Kidney (tissue), 14 donors: ENCODE measurements around the gene ZC3H12D. TPM values are rescaled to one million over a fixed set of nuclear protein-coding genes. Genes with fewer than 3 reads are reported as not detected.

Source experiments
- DNase-seq, 5 donors: peaks; one replicate each; pipeline ENCODE4 v3.0.0-alpha.2; 2013 to 2020
- FAIRE-seq: peaks from 2 replicates; lab custom pipeline; 2012; peaks lifted over from hg19 to GRCh38; lab: Jason Lieb, UNC
- H3K27ac ChIP-seq, 2 donors: one replicate each; pipeline ENCODE4 v1.7.0; 2013; ENCODE audit warnings: low read depth in 2 of 2, low read length in 2 of 2, inconsistent platforms in 1 of 2
- H3K27me3 ChIP-seq: one replicate; pipeline ENCODE4 v1.7.1; 2013; ENCODE audit warnings: low read length, inconsistent platforms; ENCODE audit not compliant: control insufficient read depth, insufficient read depth
- H3K36me3 ChIP-seq, 3 donors: one replicate each; pipeline versions ENCODE4 v1.7.0 to v1.7.1; 2013; ENCODE audit warnings: low read length in 3 of 3, control low read depth in 1 of 3, inconsistent platforms in 1 of 3; ENCODE audit not compliant: insufficient read depth in 3 of 3, control insufficient read depth in 2 of 3
- H3K4me1 ChIP-seq, 3 donors: one replicate each; pipeline versions ENCODE4 v1.7.0 to v1.7.1; 2013; ENCODE audit warnings: low read length in 3 of 3, inconsistent platforms in 1 of 3, low read depth in 1 of 3; ENCODE audit not compliant: control insufficient read depth in 2 of 3, insufficient read depth in 2 of 3
- H3K4me3 ChIP-seq, 3 donors: one replicate each; pipeline versions ENCODE4 v1.7.0 to v1.8.1; 2013; ENCODE audit warnings: low read length in 3 of 3, control low read depth in 1 of 3, inconsistent platforms in 1 of 3
- H3K9ac ChIP-seq, 3 donors: one replicate each; pipeline versions ENCODE4 v1.7.0 to v1.7.1; 2013; ENCODE audit warnings: low read length in 3 of 3, control low read depth in 1 of 3, inconsistent platforms in 1 of 3
- H3K9me3 ChIP-seq, 3 donors: one replicate each; pipeline versions ENCODE4 v1.7.0 to v1.7.1; 2013; ENCODE audit warnings: low read length in 3 of 3, control low read depth in 1 of 3, inconsistent platforms in 1 of 3; ENCODE audit not compliant: control insufficient read depth in 2 of 3, insufficient read depth in 1 of 3
- CTCF ChIP-seq: IDR thresholded peaks from 3 replicates; pipeline ENCODE4 v1.5.1; 2012; ENCODE audit warnings: mild to moderate bottlenecking, moderate library complexity, borderline replicate concordance; ENCODE audit not compliant: insufficient read depth; ENCODE audit errors: extremely low read depth
- intact Hi-C: fragments of 100-400 bp; cut with DNase I; formaldehyde crosslinking; loops from one replicate; pipeline ENCODE4 v1.11.1; 2022
- polyA plus RNA-seq: library from polyadenylated mRNA; stranded (reverse); fragments of 350-450 nt; fragmentation: Illumina TruSeq; extraction: RNeasy Lipid Tissue Mini Kit (QIAGEN cat#74804); gene quantifications from one replicate; pipeline ENCODE4 v1.2.3, GENCODE V29; 2014; ENCODE audit warnings: low read depth, low replicate concordance; ENCODE audit not compliant: insufficient read depth
- total RNA-seq: library from RNA; stranded (reverse); fragmentation: NEBNext Ultra II Directional; extraction: Animal tissue kit (Norgen Biotek cat#: 25700); gene quantifications from one replicate; pipeline ENCODE4 v1.2.1, GENCODE V29; 2021
- donor health status: control.
- donor health status: control.
- donor health status: control.
- donor health status: control.
- donor health status: control.
- donor health status: DM: yes; HTN: yes; CAD: no.
- donor health status: Normal renal cell carcinoma (clear cell type).

ZC3H12D gene
- total and polyA plus RNA-seq, 2 donors from 2014 or later: 0.82 to 3.7 TPM

- DNase-seq (no peak), FAIRE-seq (no peak)
- no peak for TF ChIP-seq CTCF
- H3K9me3 ChIP-seq: no peaks in the 10 kb centered on the region
- H3K27me3 ChIP-seq: no peaks in the 10 kb centered on the region
- H3K9ac ChIP-seq: no peak overlapping the region
- H3K36me3 ChIP-seq: peaks cover 0 to 3% (median 0%) of the 10 kb centered on the region in 3 donors
- intact Hi-C loops: no loop called here
- H3K4me1 ChIP-seq: no peaks in the 10 kb centered on the region
- no peak overlapping the region for H3K4me3 ChIP-seq
- H3K27ac ChIP-seq: no peak overlapping the region
Measured at GRCh38 chr6:149414821-149415220, 70.0 kb downstream of the ZC3H12D start.

- H3K27ac ChIP-seq: no peak overlapping the region
- H3K9ac ChIP-seq: no peak overlapping the region
- peaks cover 0 to 5% (median 0%) of the 10 kb centered on the region in 3 donors for H3K36me3 ChIP-seq
- no peak for FAIRE-seq
- no peak for DNase-seq
- intact Hi-C loops: no loop called here
- H3K4me1 ChIP-seq: no peaks in the 10 kb centered on the region
- no peak overlapping the region for H3K4me3 ChIP-seq
- H3K27me3 ChIP-seq: no peaks in the 10 kb centered on the region
- no peaks in the 10 kb centered on the region for H3K9me3 ChIP-seq
- no peak for TF ChIP-seq CTCF
Measured at GRCh38 chr6:149414009-149414408, 70.8 kb downstream of the ZC3H12D start.

- Histone ChIP-seq H3K36me3 (peaks cover 0 to 5% (median 0%) of the 10 kb centered on the region in 3 donors), H3K27ac (no peak overlapping the region), H3K4me3 (no peak overlapping the region), H3K9ac (no peak overlapping the region), H3K4me1 (no peaks in the 10 kb centered on the region), H3K9me3 (no peaks in the 10 kb centered on the region), H3K27me3 (no peaks in the 10 kb centered on the region)
- intact Hi-C loops: no loop called here
- DNase-seq (no peak), FAIRE-seq (no peak)
- TF ChIP-seq CTCF: no peak
Measured at GRCh38 chr6:149410557-149410956, 74.3 kb downstream of the ZC3H12D start.

GRCh38 chr6:149409617-149410016 lies 75.2 kb downstream of the ZC3H12D start:
- no peak for FAIRE-seq
- no peaks in the 10 kb centered on the region for H3K27me3 ChIP-seq
- no peak overlapping the region for H3K9ac ChIP-seq
- H3K4me1 ChIP-seq: no peaks in the 10 kb centered on the region
- H3K4me3 ChIP-seq: no peak overlapping the region
- intact Hi-C loops: no loop called here
- H3K36me3 ChIP-seq: peaks cover 0 to 5% (median 0%) of the 10 kb centered on the region in 3 donors
- DNase-seq: no peak
- no peak for TF ChIP-seq CTCF
- H3K9me3 ChIP-seq: no peaks in the 10 kb centered on the region
- H3K27ac ChIP-seq: no peak overlapping the region
